ENCODE data around the gene DIS3L2.

DIS3L2 gene

DNA sequence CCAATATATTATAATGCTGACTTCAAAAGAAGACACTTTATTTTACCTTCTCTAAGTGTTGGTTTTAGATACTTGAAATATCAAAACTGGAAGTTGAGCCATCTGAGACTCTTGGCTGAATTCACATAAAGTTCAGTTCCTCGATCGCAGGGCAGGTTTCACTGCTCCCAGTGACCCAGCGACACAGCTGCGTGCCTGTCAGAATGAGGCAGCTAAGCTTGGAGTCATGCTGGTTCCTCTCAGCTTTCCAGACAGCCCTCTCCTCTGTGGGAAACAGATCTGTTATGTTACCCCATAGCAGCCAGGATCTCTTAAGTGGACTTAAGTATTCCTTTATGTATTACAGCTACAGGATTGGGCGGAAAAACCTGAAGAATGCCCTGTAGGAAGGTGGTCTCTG is 274.2 kb downstream of the DIS3L2 start:
- H3K4me3 ChIP-seq (replicated peaks; ENCODE audit: low read depth, low read length): no peak overlapping the region
- no peak for DNase-seq (ENCODE audit: low read depth)
- TF ChIP-seq, protein P1, sequence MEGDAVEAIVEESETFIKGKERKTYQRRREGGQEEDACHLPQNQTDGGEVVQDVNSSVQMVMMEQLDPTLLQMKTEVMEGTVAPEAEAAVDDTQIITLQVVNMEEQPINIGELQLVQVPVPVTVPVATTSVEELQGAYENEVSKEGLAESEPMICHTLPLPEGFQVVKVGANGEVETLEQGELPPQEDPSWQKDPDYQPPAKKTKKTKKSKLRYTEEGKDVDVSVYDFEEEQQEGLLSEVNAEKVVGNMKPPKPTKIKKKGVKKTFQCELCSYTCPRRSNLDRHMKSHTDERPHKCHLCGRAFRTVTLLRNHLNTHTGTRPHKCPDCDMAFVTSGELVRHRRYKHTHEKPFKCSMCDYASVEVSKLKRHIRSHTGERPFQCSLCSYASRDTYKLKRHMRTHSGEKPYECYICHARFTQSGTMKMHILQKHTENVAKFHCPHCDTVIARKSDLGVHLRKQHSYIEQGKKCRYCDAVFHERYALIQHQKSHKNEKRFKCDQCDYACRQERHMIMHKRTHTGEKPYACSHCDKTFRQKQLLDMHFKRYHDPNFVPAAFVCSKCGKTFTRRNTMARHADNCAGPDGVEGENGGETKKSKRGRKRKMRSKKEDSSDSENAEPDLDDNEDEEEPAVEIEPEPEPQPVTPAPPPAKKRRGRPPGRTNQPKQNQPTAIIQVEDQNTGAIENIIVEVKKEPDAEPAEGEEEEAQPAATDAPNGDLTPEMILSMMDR (IDR thresholded peaks at IDR 0.05; ENCODE audit: low read length, missing control alignments): no peak

DNA sequence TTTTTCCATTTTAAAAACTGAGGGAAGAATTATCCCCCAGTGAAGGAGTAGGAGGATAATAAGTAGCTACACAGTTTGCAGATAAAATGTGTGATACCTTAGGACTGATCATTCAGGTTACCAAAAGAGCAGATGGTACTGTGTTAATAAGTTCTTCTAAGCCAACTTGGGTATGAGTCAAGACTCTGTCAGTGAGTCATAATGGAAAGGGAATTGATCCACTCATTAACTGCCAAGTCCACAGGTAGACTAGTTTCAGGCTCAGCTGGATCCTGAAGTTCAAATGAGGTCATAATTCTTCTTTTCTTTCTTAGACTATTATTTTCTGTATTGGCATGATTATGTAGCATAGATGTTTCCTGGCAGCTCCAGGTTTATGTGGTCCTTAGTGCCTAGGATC is 274.7 kb downstream of the DIS3L2 start:
- TF ChIP-seq, protein P1 (IDR thresholded peaks at IDR 0.05; ENCODE audit: low read length, missing control alignments): no peak
- DNase-seq (ENCODE audit: low read depth): no peak
- H3K4me3 ChIP-seq (replicated peaks; ENCODE audit: low read depth, low read length): no peak overlapping the region

DNA sequence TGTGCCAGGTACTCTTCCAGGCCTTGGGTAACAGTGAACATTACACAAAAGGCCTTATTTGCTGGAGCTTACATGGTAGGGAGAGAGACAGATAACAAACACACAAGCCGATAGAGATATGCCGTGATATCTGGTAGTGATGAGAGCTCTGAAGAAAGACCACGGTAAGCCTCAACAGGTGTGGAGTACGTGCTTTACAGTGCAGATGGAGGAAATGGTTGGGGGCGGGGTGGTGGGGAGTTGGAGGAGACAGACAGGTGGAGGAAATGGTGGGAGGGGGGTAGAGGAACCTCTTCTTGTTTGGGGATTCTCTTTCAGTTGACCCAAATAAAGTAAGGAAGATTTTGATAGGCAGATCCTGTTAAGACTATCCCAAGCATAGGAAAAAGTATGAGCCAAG is 276.0 kb downstream of the DIS3L2 start:
- TF ChIP-seq, protein P1 (IDR thresholded peaks at IDR 0.05; ENCODE audit: low read length, missing control alignments): no peak
- no peak overlapping the region for H3K4me3 ChIP-seq (replicated peaks; ENCODE audit: low read depth, low read length)
- no peak for DNase-seq (ENCODE audit: low read depth)

DNA sequence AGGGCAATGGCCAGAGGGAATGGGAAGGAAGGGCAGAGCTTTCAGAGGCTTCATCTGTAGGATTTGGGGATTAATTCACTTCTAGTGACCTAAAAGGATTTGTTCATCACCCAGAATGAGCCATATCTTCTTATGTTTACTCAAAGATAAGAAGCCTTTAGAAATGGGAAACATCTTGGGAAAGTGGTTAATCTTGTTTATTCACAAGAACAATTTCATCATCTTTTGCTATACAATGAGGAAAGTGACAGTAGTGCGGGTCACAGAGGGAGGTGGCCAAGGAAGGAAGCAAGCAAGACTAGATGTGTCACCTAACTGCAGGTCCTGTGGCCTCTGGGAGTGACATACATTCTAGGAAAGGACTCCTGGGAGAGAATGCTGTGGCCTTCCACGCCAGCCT is 276.6 kb downstream of the DIS3L2 start:
- no peak overlapping the region for H3K4me3 ChIP-seq (replicated peaks; ENCODE audit: low read depth, low read length)
- TF ChIP-seq, protein P1 (IDR thresholded peaks at IDR 0.05; ENCODE audit: low read length, missing control alignments): no peak
- peak; percentile 39 for DNase-seq (ENCODE audit: low read depth)

DNA sequence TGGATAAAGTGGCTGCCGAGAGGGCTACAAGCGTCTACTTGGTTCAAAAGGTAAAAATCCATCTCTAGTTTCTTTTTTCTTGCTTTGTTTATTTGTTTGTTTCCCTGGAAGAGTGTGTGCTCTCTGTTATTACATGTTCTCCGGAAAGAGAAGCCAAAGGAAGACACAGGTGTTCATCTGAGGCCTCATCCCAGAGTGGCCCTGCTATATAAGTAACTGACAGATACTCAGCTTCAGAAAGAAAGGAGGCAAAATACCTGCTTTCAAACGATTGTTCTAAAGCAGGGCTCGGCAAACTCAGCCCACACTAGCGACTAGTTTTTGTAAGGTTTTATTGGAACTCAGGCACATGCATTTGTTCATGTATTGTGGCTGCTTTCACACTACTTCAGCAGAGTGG is 277.1 kb downstream of the DIS3L2 start:
- H3K4me3 ChIP-seq (replicated peaks; ENCODE audit: low read depth, low read length): no peak overlapping the region
- TF ChIP-seq, protein P1 (IDR thresholded peaks at IDR 0.05; ENCODE audit: low read length, missing control alignments): no peak
- no peak for DNase-seq (ENCODE audit: low read depth)

DNA sequence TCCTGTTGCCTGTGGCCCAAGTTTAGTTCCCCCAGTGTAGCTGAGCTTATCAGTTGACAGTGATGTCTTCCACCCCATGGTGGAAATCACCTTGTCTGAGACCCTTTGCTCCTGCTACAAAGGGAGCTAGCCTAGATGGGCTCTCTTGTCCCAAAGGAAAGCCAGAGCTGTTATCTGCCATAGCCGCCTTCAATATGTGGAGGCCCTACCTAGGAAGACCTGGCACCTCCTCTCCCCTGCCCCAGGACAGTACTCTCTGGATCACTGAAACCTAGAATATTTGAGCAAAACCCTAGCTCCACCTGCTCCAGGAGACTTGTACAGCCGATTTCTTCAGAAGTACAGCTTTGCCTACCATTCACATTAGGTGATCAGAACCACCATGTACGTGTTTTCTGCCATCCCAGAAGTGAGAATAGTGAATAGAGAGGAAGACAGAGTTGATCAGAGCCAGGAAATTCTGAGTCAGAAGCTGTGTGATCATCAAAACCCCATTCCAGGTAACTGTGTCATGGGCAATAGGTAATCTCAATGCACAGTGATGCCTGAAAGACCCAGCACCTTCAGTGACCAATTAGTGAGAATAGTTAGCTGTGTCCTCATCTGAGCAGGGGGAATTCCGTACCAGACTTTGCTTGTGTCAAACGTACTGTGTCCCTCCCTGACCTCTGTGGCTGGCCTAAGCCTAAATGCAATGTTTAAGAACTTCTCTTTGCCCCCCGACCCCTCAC is 278.6 kb downstream of the DIS3L2 start:
- H3K4me3 ChIP-seq (replicated peaks; ENCODE audit: low read depth, low read length): no peak overlapping the region
- no peak for DNase-seq (ENCODE audit: low read depth)
- TF ChIP-seq, protein P1 (IDR thresholded peaks at IDR 0.05; ENCODE audit: low read length, missing control alignments): no peak

DNA sequence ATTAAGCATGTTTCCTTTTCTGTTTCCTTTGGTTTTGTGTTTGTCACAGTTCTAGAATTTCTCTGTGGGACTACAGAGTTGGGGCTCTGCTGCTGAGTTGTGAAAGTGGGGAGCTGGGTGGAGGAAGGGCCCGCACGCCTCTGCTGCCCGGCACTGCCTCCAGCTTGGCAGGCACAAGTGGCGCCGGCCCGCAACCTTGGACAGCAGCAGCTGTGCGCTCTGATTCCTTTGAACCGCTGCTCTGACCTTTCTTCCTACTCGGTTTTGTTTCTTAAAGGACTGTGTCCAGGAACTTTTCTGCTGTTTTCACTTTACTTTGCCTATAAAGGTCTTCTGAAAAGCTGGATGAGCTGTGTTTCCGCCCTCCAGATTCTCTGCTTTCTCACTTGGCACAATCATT is 279.4 kb downstream of the DIS3L2 start:
- no peak overlapping the region for H3K4me3 ChIP-seq (replicated peaks; ENCODE audit: low read depth, low read length)
- TF ChIP-seq, protein P1 (IDR thresholded peaks at IDR 0.05; ENCODE audit: low read length, missing control alignments): no peak
- no peak for DNase-seq (ENCODE audit: low read depth)
